ENCODE data around the gene TAAR2. TPM values are rescaled to one million over a fixed set of nuclear protein-coding genes. Genes with fewer than 3 reads are reported as not detected.

Gene TAAR2
- total RNA-seq, 1 donor from 2014 or later = not detected

Other genes starting within 250 kb of the TAAR2 start
- 2.2 TPM for gene MOXD1, start 222.8 kb downstream of the TAAR2 start, total RNA-seq
- gene STX7, start 111.2 kb downstream of the TAAR2 start, total RNA-seq = 96.3 TPM
- not detected for gene TAAR9, start 86.0 kb downstream of the TAAR2 start, total RNA-seq
- not detected for gene TAAR8, start 71.6 kb downstream of the TAAR2 start, total RNA-seq
- not detected for gene TAAR6, start 54.0 kb downstream of the TAAR2 start, total RNA-seq
- gene TAAR5, start 34.5 kb downstream of the TAAR2 start, total RNA-seq = not detected
- not detected for gene TAAR1, start 34.9 kb upstream of the TAAR2 start, total RNA-seq
- 9.7 TPM for gene VNN1, start 89.8 kb upstream of the TAAR2 start, total RNA-seq
- gene VNN2, start 133.6 kb upstream of the TAAR2 start, total RNA-seq = 32.6 TPM
- gene SLC18B1, start 174.4 kb upstream of the TAAR2 start, total RNA-seq = 17.8 TPM
- 935 TPM for gene RPS12, start 190.3 kb upstream of the TAAR2 start, total RNA-seq